Measurements from ENCODE around the gene SULT6B1. TPM values are rescaled to one million over a fixed set of nuclear protein-coding genes. Genes with fewer than 3 reads are reported as not detected.

Gene SULT6B1
- total RNA-seq, 1 experiment from 2014 or later = not detected

GRCh38 chr2:37143974-37144373 is 44.5 kb downstream of the SULT6B1 start:
- Mint-ChIP-seq H3K27ac (ENCODE audit: unreplicated experiment) (no peak overlapping the region), H3K9me3 (ENCODE audit: unreplicated experiment) (no peaks in the 10 kb centered on the region), H3K36me3 (ENCODE audit: insufficient read depth, unreplicated experiment) (peaks cover 50% of the 10 kb centered on the region), H3K4me1 (ENCODE audit: low read depth, unreplicated experiment) (peaks cover 11% of the 10 kb centered on the region), H3K4me3 (ENCODE audit: unreplicated experiment) (no peak overlapping the region), H3K27me3 (ENCODE audit: insufficient read depth, unreplicated experiment) (no peaks in the 10 kb centered on the region)
- no peak overlapping the region for H3K4me3 ChIP-seq (ENCODE audit: low read depth, low read length)
- peaks cover 2% of the 10 kb centered on the region; the same call in 1 of the 2 replicates for H3K36me3 ChIP-seq (ENCODE audit: control insufficient read depth, insufficient read depth, low read length)
- no TSS peak for BruUV-seq (replicated peaks)
- H3K4me1 ChIP-seq = peaks cover 8% of the 10 kb centered on the region; the same call in 1 of the 2 replicates
- no peaks in the 10 kb centered on the region for H3K9me3 ChIP-seq
- no peaks in the 10 kb centered on the region for H3K27me3 ChIP-seq (replicated peaks; ENCODE audit: control insufficient read depth, insufficient read depth, low read length)
- no peak for TF ChIP-seq CTCF (IDR thresholded peaks at IDR 0.05; ENCODE audit: insufficient read depth in 1 of 2, low read depth in 1 of 2, low read length in 1 of 2, severe bottlenecking in 1 of 2, unreplicated experiment in 1 of 2)
- intact Hi-C loops (cut with micrococcal nuclease; ENCODE audit: unreplicated experiment) = no loop called here
- DNase-seq = no peak
- ChIA-PET CTCF (no interaction called here), POLR2A (no interaction called here)

- H3K4me3 Mint-ChIP-seq (ENCODE audit: unreplicated experiment) = no peak overlapping the region
- no peaks in the 10 kb centered on the region for H3K27me3 ChIP-seq (replicated peaks; ENCODE audit: control insufficient read depth, insufficient read depth, low read length)
- H3K27ac Mint-ChIP-seq (ENCODE audit: unreplicated experiment) = no peak overlapping the region
- no peaks in the 10 kb centered on the region for H3K9me3 ChIP-seq
- ChIA-PET CTCF (no interaction called here), POLR2A (no interaction called here)
- intact Hi-C loops (cut with micrococcal nuclease; ENCODE audit: unreplicated experiment) = no loop called here
- no peaks in the 10 kb centered on the region for H3K4me1 Mint-ChIP-seq (ENCODE audit: low read depth, unreplicated experiment)
- BruUV-seq (replicated peaks) = no TSS peak
- H3K4me3 ChIP-seq (ENCODE audit: low read depth, low read length) = no peak overlapping the region
- no peak for DNase-seq
- no peak for TF ChIP-seq CTCF (IDR thresholded peaks at IDR 0.05; ENCODE audit: insufficient read depth in 1 of 2, low read depth in 1 of 2, low read length in 1 of 2, severe bottlenecking in 1 of 2, unreplicated experiment in 1 of 2)
- no peaks in the 10 kb centered on the region for H3K27me3 Mint-ChIP-seq (ENCODE audit: insufficient read depth, unreplicated experiment)
- peaks cover 38% of the 10 kb centered on the region for H3K36me3 Mint-ChIP-seq (ENCODE audit: insufficient read depth, unreplicated experiment)
- H3K9me3 Mint-ChIP-seq (ENCODE audit: unreplicated experiment) = no peaks in the 10 kb centered on the region
- H3K36me3 ChIP-seq (ENCODE audit: control insufficient read depth, insufficient read depth, low read length) = peaks cover 2% of the 10 kb centered on the region; the same call in 1 of the 2 replicates
- H3K4me1 ChIP-seq = no peaks in the 10 kb centered on the region
These were observed 45.9 kb downstream of the SULT6B1 start for GRCh38 chr2:37142546-37142945.

- Mint-ChIP-seq H3K27ac (ENCODE audit: unreplicated experiment) (no peak overlapping the region), H3K4me1 (ENCODE audit: low read depth, unreplicated experiment) (no peaks in the 10 kb centered on the region), H3K9me3 (ENCODE audit: unreplicated experiment) (no peaks in the 10 kb centered on the region), H3K36me3 (ENCODE audit: insufficient read depth, unreplicated experiment) (peaks cover 23% of the 10 kb centered on the region), H3K4me3 (ENCODE audit: unreplicated experiment) (no peak overlapping the region), H3K27me3 (ENCODE audit: insufficient read depth, unreplicated experiment) (no peaks in the 10 kb centered on the region)
- intact Hi-C loops (cut with micrococcal nuclease; ENCODE audit: unreplicated experiment) = no loop called here
- TF ChIP-seq CTCF (IDR thresholded peaks at IDR 0.05; ENCODE audit: insufficient read depth in 1 of 2, low read depth in 1 of 2, low read length in 1 of 2, severe bottlenecking in 1 of 2, unreplicated experiment in 1 of 2) = no peak
- no peak for DNase-seq
- H3K4me1 ChIP-seq = no peaks in the 10 kb centered on the region
- no peaks in the 10 kb centered on the region; the same call in 1 of the 2 replicates for H3K36me3 ChIP-seq (ENCODE audit: control insufficient read depth, insufficient read depth, low read length)
- no TSS peak for BruUV-seq (replicated peaks)
- H3K4me3 ChIP-seq (ENCODE audit: low read depth, low read length) = no peak overlapping the region
- ChIA-PET POLR2A (no interaction called here), CTCF (no interaction called here)
- no peaks in the 10 kb centered on the region for H3K27me3 ChIP-seq (replicated peaks; ENCODE audit: control insufficient read depth, insufficient read depth, low read length)
- H3K9me3 ChIP-seq = no peaks in the 10 kb centered on the region
These were observed 55.6 kb downstream of the SULT6B1 start for GRCh38 chr2:37132914-37133313.

All from Caco-2 (cell line).